HEK293 (cell line): Measurements from ENCODE around the gene TANGO6.

Experiments
- GLI4 ChIP-seq: fragments of 450-650 bp; formaldehyde crosslinking; IDR thresholded peaks from 2 replicates; pipeline ENCODE4 v1.5.1; 2016; ENCODE audit warnings: missing biosample characterization, missing genetic modification characterization
- MZF1 ChIP-seq: fragments of 450-650 bp; formaldehyde crosslinking; IDR thresholded peaks from 2 replicates; pipeline ENCODE4 v1.5.1; 2017; ENCODE audit warnings: missing biosample characterization, missing genetic modification characterization, borderline replicate concordance
- ZNF571 ChIP-seq: fragments of 450-650 bp; formaldehyde crosslinking; IDR thresholded peaks from 2 replicates; pipeline ENCODE4 v1.5.0; 2017; ENCODE audit warnings: missing biosample characterization, missing genetic modification characterization
- ZNF624 ChIP-seq: fragments of 450-650 bp; formaldehyde crosslinking; IDR thresholded peaks from 2 replicates; pipeline ENCODE4 v1.5.1; 2017; ENCODE audit warnings: missing biosample characterization, missing genetic modification characterization
- ZNF629 ChIP-seq: fragments of 450-650 bp; formaldehyde crosslinking; IDR thresholded peaks from 2 replicates; pipeline ENCODE4 v1.5.1; 2017; ENCODE audit warnings: missing biosample characterization, missing genetic modification characterization
- TF ChIP-seq, protein P1 (sequence below): fragments of 450-650 bp; formaldehyde crosslinking; IDR thresholded peaks from 2 replicates; pipeline ENCODE4 v1.5.1; 2016; ENCODE audit warnings: missing biosample characterization, missing genetic modification characterization
- TF ChIP-seq, protein P2 (sequence below): fragments of 450-650 bp; formaldehyde crosslinking; IDR thresholded peaks from 2 replicates; pipeline ENCODE4 v1.5.1; 2016; ENCODE audit warnings: missing biosample characterization, missing genetic modification characterization
- TF ChIP-seq, protein P3 (sequence below): fragments of 450-650 bp; formaldehyde crosslinking; IDR thresholded peaks from 2 replicates; pipeline ENCODE4 v1.5.1; 2016; ENCODE audit warnings: missing biosample characterization, missing genetic modification characterization

DNA sequence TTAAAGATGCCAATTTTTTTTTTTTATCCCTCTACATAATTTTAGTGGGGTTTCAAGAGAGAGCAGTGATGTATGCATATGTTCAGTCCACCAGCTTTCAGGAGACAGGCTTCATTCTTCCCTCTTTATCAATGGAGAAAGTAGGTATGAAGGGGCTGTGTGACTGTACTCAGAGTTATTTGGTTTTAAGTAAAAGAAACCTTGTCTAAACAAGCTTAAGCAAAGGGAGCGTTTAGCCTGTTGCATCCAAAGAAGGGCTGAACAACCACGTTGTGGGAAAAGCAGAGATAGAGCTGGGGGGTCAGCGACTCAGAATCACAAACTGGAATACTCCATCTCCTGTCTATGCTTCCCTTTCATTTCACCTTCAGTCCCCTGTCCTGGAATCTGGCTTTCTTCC, 211.7 kb downstream of the TANGO6 start:
- TF ChIP-seq ZNF629 (tag by site-specific recombination): no peak
- TF ChIP-seq, protein P1, sequence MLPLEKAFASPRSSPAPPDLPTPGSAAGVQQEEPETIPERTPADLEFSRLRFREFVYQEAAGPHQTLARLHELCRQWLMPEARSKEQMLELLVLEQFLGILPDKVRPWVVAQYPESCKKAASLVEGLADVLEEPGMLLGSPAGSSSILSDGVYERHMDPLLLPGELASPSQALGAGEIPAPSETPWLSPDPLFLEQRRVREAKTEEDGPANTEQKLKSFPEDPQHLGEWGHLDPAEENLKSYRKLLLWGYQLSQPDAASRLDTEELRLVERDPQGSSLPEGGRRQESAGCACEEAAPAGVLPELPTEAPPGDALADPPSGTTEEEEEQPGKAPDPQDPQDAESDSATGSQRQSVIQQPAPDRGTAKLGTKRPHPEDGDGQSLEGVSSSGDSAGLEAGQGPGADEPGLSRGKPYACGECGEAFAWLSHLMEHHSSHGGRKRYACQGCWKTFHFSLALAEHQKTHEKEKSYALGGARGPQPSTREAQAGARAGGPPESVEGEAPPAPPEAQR (tag by site-specific recombination): no peak
- TF ChIP-seq, protein P2, sequence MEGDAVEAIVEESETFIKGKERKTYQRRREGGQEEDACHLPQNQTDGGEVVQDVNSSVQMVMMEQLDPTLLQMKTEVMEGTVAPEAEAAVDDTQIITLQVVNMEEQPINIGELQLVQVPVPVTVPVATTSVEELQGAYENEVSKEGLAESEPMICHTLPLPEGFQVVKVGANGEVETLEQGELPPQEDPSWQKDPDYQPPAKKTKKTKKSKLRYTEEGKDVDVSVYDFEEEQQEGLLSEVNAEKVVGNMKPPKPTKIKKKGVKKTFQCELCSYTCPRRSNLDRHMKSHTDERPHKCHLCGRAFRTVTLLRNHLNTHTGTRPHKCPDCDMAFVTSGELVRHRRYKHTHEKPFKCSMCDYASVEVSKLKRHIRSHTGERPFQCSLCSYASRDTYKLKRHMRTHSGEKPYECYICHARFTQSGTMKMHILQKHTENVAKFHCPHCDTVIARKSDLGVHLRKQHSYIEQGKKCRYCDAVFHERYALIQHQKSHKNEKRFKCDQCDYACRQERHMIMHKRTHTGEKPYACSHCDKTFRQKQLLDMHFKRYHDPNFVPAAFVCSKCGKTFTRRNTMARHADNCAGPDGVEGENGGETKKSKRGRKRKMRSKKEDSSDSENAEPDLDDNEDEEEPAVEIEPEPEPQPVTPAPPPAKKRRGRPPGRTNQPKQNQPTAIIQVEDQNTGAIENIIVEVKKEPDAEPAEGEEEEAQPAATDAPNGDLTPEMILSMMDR (tag by site-specific recombination): no peak
- TF ChIP-seq, protein P3, sequence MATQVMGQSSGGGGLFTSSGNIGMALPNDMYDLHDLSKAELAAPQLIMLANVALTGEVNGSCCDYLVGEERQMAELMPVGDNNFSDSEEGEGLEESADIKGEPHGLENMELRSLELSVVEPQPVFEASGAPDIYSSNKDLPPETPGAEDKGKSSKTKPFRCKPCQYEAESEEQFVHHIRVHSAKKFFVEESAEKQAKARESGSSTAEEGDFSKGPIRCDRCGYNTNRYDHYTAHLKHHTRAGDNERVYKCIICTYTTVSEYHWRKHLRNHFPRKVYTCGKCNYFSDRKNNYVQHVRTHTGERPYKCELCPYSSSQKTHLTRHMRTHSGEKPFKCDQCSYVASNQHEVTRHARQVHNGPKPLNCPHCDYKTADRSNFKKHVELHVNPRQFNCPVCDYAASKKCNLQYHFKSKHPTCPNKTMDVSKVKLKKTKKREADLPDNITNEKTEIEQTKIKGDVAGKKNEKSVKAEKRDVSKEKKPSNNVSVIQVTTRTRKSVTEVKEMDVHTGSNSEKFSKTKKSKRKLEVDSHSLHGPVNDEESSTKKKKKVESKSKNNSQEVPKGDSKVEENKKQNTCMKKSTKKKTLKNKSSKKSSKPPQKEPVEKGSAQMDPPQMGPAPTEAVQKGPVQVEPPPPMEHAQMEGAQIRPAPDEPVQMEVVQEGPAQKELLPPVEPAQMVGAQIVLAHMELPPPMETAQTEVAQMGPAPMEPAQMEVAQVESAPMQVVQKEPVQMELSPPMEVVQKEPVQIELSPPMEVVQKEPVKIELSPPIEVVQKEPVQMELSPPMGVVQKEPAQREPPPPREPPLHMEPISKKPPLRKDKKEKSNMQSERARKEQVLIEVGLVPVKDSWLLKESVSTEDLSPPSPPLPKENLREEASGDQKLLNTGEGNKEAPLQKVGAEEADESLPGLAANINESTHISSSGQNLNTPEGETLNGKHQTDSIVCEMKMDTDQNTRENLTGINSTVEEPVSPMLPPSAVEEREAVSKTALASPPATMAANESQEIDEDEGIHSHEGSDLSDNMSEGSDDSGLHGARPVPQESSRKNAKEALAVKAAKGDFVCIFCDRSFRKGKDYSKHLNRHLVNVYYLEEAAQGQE (tag by site-specific recombination): no peak
- no peak for TF ChIP-seq MZF1
- TF ChIP-seq ZNF571 (tag by site-specific recombination): no peak
- no peak for TF ChIP-seq ZNF624 (tag by site-specific recombination)
- no peak for TF ChIP-seq GLI4
